ENCODE results near the gene RAD23B.

RAD23B gene

GRCh38 chr9:107269254-107269653 is 13.8 kb upstream of the RAD23B start:
- no peak for DNase-seq

GRCh38 chr9:107269681-107270080 is 13.4 kb upstream of the RAD23B start:
- no peak for DNase-seq

GRCh38 chr9:107270082-107270481 is 13.0 kb upstream of the RAD23B start:
- no peak for DNase-seq

- DNase-seq, result no peak
Measured at GRCh38 chr9:107270580-107270979, 12.5 kb upstream of the RAD23B start.

- no peak for DNase-seq
Measured at GRCh38 chr9:107273634-107274033, 9.4 kb upstream of the RAD23B start.

GRCh38 chr9:107274096-107274495 is 9.0 kb upstream of the RAD23B start:
- DNase-seq, result no peak

GRCh38 chr9:107274953-107275422 is 8.1 kb upstream of the RAD23B start:
- no peak for DNase-seq

GRCh38 chr9:107275530-107275929 is 7.5 kb upstream of the RAD23B start:
- DNase-seq, result no peak

GRCh38 chr9:107276966-107277710 is 5.9 kb upstream of the RAD23B start:
- no peak for DNase-seq

GRCh38 chr9:107277801-107278200 is 5.3 kb upstream of the RAD23B start:
- DNase-seq, result no peak

- DNase-seq, result no peak
Measured at GRCh38 chr9:107279086-107279485, 4.0 kb upstream of the RAD23B start.

GRCh38 chr9:107280543-107280942 is 2.5 kb upstream of the RAD23B start:
- DNase-seq, result no peak

- DNase-seq, result no peak
Measured at GRCh38 chr9:107281184-107281583, 1.9 kb upstream of the RAD23B start.

GRCh38 chr9:107281922-107282667 is 984 bp upstream of the RAD23B start:
- DNase-seq, result no peak

GRCh38 chr9:107283623-107284616 is 841 bp downstream of the RAD23B start:
- peak; percentile 28 for DNase-seq

- no peak for DNase-seq
Measured at GRCh38 chr9:107284636-107285035, 1.6 kb downstream of the RAD23B start.

GRCh38 chr9:107285286-107285685 is 2.2 kb downstream of the RAD23B start:
- DNase-seq, result no peak

- no peak for DNase-seq
Measured at GRCh38 chr9:107286057-107286456, 3.0 kb downstream of the RAD23B start.

GRCh38 chr9:107288701-107289100 is 5.6 kb downstream of the RAD23B start:
- DNase-seq, result no peak

GRCh38 chr9:107290619-107291018 is 7.5 kb downstream of the RAD23B start:
- DNase-seq, result no peak

- no peak for DNase-seq
Measured at GRCh38 chr9:107292821-107293542, 9.9 kb downstream of the RAD23B start.

GRCh38 chr9:107293543-107294085 is 10.5 kb downstream of the RAD23B start:
- DNase-seq, result no peak

Data from T-helper 9 cell (primary cell).